GM20431 (cell line): Measurements from ENCODE around the gene PTRH1.
"Not testable (repeated sequence)": the region's sequence is repeated elsewhere in the genome, so short reads cannot be mapped to it uniquely, and the experiment has no call there.

Experiments used
- in situ Hi-C: fragments of 300-500 bp; cut with MseI, MboI; formaldehyde crosslinking; loops from one replicate; pipeline ENCODE4 v1.15.0; 2020; ENCODE audit warnings: low sequenced_read_pairs; ENCODE audit not compliant: unreplicated experiment

The PTRH1 gene, protein sequence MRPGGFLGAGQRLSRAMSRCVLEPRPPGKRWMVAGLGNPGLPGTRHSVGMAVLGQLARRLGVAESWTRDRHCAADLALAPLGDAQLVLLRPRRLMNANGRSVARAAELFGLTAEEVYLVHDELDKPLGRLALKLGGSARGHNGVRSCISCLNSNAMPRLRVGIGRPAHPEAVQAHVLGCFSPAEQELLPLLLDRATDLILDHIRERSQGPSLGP

DNA sequence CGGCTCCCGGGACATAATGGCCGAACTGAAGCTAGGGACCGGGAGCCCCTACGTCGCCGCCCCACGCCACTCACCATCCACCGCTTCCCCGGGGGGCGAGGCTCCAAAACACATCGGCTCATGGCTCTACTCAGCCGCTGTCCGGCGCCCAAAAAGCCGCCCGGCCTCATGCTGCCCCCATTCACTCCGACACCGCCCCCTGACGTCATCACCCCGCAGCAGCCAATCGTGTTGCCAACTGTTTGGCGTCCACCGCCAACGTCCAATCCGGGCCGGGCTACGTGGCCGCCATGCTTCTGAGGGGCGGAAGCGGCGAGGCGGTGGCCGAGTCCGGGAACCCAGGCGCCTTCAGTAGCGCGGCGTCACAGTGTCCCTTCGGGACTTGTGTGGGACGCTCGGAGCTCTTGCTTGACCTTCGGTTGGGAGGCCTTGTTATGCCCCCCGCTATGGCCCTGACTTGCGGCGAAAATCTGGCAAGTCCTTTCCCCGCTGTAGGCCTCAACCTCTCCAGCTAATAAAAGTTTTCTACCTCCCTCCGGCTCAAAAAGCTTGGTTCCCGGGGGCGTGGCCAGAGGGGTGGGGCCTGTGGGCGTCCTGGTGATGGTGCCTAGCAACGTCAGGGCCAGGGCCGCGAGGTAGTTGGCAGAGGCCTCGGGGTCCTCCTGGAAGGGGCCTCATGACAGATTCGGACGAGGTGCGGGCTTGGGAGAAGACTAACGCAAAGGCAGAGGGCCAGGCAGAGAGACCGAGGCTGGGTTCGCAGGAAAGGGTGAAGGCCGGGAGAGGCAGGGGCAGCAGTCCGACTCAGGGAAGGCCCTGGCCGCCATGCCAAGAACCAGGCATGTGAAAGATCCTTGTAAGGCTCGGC, at the start of gene PTRH1, which contains the start of gene TTC16:
Gene PTRH1 (minus strand): TSS at position 194 of the 868 bp plus-strand sequence. CDS start 24 bp downstream, at position 170.
Gene TTC16 (plus strand): TSS at position 610 of the 868 bp plus-strand sequence. CDS start 67 bp downstream, at position 677.
- in situ Hi-C loops, result no loop called here

DNA sequence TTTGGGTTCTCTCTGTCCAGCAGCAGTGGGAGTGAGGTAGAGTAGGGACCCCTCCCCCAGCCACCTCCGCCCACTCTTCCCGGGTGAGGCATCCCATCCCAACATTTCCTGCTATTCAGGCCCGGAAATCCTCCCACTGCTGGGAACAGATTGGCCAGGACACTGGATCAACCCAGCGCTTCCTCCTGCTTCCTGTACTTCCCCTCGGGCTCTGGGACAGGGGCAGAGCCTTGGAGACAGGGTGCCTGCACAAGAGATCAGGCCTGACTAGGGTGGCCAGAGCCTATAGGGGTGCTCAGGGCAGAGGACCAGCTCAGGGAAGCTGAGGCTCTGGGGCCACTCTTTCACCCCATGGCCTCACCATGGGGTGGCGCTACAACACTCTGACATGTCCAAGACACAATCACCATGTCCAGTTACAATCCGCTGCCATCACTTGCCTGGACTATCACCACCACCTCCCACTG, 48.5 kb upstream of the PTRH1 start:
- in situ Hi-C loops, result no loop called here

DNA sequence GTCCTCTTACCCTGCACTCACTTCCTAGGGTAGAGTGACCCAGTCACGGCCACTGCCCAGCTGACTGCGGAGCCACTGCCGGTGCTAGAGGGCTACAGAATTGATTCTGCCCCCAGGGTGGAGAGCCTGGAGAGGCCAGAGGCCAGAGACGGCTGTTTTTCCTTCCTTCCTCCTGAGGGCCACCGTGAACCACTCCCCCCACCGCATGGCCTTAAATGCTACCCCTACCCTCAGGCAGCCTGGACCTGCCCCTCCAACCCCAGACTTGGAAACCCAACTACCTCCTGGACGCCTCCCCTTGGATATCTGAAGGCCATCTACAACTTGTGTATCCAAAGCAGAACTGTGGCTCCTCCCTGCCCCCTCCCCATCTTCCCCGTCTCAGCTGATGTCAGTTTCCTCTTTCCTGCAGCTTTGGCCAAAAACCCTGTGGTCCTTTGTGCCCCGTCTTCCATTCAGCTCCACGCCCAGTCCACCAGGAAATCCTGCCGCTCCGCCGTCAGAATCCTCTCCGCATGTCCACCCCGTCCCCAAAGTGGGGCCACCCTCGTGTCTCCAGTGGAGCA, 46.7 kb upstream of the PTRH1 start:
- in situ Hi-C loops, result no loop called here

DNA sequence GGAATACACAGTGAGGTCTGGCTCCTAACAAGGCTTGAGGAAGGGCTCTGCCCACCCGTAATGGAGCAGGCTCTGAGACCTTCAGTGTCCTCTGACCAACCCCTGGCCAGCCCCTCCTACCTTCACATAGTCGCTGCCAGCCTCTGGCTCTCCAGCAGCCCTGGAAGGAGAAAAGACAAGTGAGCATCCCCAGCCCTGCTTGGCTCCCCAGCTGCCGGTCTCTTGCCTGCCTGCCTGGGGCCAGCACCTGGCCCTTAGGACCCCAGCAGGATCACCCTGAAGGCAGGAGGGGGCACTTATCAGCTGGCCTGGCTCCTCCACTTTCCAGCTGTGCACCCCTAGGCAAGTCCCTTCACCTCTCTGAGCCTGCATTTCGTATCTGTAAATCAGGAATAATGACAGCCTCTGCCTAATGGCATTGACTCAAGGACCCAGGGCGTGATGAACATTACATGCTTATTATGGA, 46.1 kb upstream of the PTRH1 start:
- in situ Hi-C loops, result no loop called here

DNA sequence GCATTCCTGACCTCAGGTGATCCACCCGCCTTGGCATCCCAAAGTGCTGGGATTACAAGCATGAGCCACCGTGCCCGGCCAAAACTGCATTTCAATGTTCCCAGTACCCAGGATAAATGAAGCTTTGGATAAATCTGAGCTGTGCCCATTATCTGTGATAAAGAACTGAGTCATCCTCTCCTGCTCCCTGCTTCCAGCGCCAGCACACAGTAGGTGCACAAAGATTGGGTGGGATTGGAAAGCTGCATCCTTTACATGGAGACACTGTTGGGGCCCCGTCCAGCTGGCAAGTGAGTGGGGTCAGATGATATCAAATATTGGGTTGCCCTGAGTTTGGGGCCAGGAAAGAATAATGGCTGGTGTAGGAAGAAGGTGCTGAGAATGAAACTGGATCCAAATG, 45.6 kb upstream of the PTRH1 start:
- in situ Hi-C loops, result no loop called here

DNA sequence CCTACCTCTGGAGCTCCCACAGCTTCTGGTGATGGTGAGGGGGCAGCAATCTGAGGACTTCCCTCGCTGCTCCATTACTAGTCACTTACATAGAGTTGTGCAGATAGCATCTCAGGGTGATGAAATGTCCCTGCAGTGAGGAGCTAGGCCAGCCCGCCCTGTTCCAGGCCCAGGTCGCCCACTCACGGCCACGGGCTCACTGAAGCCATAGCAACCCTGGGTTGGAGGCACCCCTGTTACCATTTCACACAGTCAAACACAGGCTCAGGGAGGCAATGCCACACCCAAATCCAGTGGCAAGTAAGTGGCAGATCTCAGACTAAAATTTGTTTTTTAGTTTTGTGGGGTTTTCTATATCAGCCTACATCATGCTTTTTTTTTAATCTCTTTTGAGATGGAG, 43.4 kb upstream of the PTRH1 start:
- in situ Hi-C loops, result no loop called here

DNA sequence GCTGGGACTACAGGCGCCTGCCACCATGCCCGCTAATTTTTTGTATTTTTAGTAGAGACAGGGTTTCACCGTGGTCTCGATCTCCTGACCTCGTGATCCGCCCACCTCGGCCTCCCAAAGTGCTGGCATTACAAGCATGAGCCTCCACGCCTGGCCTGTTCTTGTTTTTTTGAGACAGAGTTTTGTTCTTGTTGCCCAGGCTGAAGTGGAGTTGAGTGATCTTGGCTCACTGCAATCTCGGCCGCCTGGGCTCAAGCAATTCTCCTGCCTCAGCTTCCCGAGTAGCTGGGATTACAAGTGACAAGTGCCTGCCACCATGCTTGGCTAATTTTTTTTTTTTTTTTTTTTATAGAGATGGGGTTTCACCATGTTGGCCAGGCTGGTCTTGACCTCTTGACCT, 41.3 kb upstream of the PTRH1 start:
- in situ Hi-C loops, result not testable (repeated sequence)

DNA sequence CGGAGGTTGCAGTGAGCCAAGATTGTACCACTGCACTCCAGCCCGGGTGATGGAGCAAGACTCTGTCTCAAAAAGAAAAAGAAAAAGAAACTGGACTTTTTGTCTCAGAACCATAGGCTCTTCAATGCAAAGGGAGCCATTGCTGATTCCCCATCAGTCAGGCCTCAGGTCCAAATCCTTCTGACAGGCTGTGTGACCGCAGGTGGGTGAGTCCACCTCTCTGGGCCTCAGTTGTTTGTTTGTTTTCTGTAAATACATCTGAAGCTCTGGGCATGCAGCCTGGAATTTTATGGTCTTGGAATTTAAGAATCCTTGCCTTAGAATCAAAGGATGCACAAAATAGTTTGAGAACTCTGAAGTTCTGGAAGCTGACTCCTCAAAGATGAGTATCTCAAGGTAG, 40.8 kb upstream of the PTRH1 start:
- in situ Hi-C loops, result no loop called here

DNA sequence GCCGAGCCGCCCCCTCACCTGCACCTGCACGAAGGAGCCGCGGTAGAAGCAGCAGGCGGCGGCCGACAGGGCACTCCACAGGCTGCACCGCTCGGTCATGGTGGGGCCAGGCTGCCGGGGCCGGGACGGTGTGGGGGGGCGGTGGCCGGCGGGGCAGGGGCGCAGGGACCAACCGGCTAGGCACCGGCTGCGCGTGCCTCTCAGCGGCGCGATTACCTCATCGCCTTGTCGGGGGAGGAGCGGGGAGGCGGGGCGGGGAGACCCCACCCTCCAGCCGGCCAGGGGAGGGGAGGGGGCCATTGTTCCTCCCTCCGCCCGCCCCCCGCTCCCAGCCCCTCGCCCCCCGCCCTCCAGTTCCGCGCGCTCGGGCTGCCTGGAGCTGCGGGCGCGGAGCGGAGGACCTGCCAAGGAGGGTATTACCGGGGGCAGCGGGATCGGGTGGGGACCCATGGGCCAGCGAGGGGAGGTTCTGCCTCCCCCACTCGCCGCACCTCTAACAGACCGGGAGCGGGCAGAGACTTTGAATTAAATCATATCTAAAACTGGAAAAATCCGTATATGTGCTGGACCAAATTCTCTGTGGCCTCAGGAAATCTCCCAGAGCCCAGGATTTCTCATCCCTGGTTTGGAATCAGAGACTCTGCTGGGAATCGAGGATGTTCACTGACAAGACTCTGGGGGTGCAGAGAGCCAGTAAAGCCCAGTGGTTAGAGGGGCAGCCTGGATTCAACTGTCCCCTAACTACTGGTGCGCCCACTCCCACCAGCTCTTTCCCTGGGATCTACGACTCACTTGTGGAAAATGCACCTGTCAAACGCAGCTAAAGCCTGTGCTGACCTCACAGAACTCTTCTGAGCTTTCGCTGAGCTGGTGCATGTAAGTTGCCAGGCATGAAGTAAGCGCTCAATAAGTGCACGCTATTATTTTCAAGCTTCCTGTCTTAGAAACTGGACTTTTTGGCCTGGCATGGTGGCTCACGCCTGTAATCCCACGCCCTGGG, 39.9 kb upstream of the PTRH1 start:
- in situ Hi-C loops, result no loop called here

DNA sequence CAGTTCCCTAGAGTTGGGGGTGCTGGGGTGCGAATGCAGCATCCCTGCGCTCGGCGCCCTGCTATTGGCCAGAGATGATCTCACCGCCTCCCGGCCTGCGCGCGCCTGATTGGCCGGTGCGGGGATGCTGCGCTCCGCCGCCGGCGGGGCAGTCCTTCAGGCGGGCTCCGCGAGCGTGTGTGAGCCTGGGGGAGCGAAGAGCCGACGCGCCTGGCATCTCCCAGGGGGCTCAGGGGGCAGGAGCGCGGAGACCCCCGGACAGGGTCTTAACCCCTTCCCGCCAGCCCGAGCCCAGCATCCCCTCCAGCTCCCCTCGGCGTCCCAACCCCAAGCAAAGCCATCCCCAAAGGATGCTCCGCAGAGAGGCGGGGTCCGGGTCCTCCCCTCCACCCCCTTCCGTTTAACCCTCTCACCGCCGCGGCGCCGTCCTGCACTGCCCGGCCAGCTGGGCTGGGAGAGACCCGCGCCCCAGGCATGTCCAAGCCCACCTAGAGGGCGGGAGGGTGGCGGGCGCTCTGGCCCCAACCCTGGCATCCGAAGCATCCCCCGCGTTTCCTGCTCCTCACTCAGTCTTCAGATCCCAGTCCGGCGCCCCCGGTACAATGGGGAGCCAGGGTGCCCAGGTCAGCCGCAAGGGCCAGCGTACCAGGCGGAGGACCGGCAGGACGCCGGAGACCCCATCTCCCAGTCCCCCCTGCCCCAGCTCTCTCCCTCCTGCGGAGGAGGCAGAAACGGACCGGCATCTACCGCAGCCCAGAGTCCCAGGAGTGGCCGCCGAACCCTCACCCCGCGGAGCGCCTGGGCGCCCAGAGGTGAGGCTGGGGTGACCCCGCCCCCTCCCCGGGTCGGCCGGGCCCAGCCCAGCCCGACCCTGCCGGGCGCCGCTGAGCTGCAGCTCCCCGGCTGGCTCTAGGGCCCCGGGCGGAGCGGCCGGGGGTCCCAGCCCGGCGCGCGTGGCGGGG, 38.9 kb upstream of the PTRH1 start:
- in situ Hi-C loops, result no loop called here

DNA sequence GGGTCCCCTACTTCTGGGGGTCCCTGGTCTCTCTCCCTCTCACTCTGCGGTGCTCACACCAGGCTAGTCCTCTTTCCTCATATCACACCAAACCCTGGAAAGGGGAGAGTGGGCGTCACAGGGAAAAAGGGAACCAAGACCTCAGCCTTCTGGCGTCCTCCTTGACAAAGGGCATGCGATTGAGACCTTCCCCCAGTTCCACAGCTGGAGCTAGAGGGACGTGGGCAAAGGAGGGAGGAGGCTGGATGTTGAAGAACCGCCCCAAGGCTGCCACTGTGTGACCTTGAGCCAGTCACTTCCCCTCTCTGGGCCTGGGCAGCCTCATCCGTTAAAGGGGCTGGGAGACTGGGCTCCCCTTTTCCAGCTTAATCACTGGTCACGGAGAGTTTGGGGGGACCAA, 38.2 kb upstream of the PTRH1 start:
- in situ Hi-C loops, result no loop called here

DNA sequence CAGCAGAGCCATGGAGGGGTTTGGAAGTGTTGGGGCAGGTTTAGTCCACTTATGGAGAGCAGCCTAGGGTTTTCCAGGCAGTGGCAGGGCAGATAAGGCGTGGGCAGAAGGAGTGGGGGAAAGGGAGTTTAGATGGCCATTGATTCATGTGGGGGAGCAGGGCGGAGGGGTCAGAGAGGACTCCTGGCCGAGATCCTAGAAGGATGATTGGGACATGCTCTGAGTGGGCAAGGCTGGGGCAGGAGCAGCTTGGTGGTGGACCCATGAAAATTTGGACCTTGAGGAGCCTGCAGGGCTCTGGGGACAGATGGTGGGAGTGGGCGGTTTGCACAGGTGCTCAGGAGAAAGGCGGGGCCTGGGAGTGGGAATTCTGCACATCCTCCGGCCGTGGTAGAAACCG, 37.7 kb upstream of the PTRH1 start:
- in situ Hi-C loops, result no loop called here

DNA sequence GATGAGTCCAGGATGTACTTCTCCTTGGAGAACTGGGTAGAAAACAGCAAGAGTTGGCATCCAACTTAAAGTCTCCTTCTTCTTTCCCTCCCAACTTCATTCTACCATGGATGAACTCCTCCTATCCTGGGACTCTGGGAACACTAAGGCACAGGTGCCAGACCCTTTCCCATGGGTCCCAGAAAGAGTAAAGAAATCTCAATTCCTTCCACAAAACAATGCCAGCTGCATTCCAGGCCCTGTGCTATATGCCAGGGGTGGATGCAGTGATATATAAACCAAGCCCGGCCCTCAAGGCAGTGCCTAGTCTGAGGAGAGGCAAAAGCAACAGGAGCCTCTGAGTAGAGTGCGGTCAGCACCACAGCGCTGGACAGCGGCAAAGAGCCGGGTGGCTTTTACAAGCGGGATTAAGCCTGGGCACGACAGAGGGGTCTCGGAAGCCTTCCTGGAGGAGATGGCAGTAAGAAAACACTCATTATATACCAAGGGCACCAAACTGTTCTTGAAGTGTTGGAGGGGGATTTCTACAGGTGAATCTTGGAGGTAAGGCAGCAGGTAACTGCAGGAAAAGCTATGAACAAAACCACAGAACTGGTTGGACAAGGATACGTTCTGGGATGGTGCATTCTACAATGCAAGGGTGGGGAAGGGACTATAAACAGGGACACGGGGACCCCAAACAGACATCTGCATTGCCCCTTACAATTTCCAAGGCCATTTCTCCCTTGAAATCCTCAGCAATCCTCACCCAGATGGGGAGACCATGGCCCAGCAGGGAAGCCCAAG, 36.0 kb upstream of the PTRH1 start:
- in situ Hi-C loops, result no loop called here

DNA sequence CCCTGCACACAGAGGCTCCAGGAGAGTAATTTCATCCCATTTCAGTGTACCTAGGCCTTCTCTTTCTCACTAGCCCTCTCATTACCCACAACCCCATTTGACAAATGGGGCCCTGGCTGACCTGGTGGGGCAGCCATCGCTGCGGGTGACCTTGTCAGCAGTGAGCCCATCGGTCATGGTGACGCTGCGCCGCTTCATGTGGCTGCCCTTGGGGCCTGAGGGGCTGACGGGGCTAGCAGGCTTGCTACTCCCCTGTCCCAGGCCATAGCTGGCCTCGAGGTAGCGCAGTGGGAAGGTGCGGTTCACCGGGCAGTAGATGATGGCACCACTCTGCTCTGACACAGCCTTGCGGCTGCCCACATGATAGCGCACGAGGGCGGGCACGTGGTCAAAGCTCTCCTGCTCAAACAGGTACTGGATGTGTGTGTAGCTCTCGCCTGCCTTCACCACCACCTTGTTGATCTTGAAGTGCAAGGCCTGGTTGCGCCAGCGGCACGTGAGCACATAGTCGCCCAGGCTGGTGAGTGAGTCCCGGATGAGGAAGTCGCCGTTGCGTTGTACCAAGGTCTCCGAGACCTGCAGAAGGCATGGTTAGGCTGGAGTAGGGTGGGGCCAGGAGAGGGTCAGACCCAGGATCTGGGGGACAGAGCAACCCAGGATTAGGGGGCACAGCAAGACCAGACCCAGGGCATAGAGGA, 33.8 kb upstream of the PTRH1 start:
- in situ Hi-C loops, result no loop called here

DNA sequence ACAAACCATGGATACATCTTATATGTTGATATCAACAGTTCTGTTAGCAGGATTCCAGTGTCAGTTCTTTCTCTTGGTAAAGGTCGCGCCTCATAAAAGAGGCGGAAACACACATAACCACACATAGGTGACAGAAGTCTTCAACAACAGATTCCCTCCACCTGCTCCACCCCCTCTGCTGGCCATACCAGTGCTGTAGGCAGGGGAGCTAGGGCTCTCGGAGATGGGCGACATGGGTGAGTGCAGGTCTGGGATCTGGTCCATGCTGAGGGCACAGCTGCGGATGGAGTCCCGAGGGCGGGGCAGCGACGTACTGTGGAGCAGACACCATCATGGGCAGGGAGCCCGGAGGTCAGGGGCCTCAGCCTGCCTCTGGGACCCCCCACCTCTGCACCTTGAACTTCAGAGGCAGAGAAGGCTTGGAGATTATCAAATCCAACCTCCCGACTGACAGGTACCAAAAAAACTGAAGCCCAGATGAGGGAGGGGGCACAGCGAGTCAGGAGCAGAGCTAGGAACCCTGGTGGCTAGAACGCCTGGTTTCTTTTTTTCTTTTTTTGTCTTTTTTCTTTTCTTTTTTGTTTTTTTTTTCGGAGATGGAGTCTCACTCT, 31.6 kb upstream of the PTRH1 start:
- in situ Hi-C loops, result no loop called here

DNA sequence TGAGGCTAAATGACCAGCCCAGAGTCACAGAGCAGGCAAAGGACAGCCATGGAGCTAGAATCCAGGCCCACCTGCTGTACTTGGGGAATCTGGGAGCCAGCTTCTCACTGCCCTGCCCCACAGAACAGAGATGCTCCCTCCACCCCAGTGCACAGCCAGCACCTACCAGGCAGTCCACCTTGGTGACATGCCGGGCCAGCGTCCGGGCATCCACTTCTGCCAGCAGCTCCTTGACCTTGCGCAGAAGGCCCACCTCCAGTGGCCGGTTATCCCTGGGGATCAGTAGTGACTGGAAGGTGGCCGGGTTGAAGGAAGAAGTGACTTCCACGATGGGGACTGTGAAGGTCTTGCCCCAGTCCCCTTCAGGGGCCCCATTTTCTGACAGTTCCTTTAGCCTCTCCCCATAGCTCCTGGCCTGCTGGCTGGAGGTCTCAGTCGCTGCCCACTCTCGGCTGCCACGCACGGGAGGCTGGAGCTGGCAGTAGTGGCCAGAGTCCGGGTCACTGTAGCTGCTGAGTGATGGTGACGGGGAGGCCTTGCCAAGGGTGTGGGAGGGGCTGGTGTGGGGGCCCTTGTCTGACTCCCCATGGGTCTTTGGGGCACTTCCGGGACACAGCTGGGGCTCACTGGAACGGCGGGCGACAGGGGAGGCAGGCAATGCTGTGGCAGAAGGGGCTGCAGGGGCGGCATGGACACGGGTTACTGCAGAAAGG, 29.1 kb upstream of the PTRH1 start:
- in situ Hi-C loops, result no loop called here
